Suppressor macrophage (primary cell): ENCODE measurements around the gene TFAP2D.
A peak's percentile ranks its signal among the peaks of the same experiment; 100 is the strongest.

Source experiments
- DNase-seq, 4 experiments: peaks; one replicate each; pipeline ENCODE4 v3.0.0-alpha.2; 2020 to 2022

Gene TFAP2D

GRCh38 chr6:50720623-50721022 is 7.3 kb downstream of the TFAP2D start:
- DNase-seq: peak in 1 of 4 experiments; percentile 1

GRCh38 chr6:50721978-50722377 is 8.7 kb downstream of the TFAP2D start:
- DNase-seq: no peak

- no peak for DNase-seq
Measured at GRCh38 chr6:50722829-50723554, 9.7 kb downstream of the TFAP2D start.

- DNase-seq: no peak
Measured at GRCh38 chr6:50724381-50725124, 11.2 kb downstream of the TFAP2D start.

GRCh38 chr6:50734488-50734887 is 21.2 kb downstream of the TFAP2D start:
- DNase-seq: no peak

- no peak for DNase-seq
Measured at GRCh38 chr6:50742161-50742560, 28.8 kb downstream of the TFAP2D start.

- no peak for DNase-seq
Measured at GRCh38 chr6:50744976-50745375, 31.6 kb downstream of the TFAP2D start.

- no peak for DNase-seq
Measured at GRCh38 chr6:50762798-50763197, 49.5 kb downstream of the TFAP2D start.

GRCh38 chr6:50778696-50779095 is 65.4 kb downstream of the TFAP2D start:
- DNase-seq: no peak

- DNase-seq: no peak
Measured at GRCh38 chr6:50780382-50780781, 67.1 kb downstream of the TFAP2D start.

GRCh38 chr6:50785921-50786320 is 72.6 kb downstream of the TFAP2D start:
- no peak for DNase-seq

GRCh38 chr6:50791900-50792508 is 78.7 kb downstream of the TFAP2D start:
- DNase-seq: peak; percentile 19 to 73 (median 52)

GRCh38 chr6:50792771-50793170 is 79.4 kb downstream of the TFAP2D start:
- DNase-seq: no peak

GRCh38 chr6:50795574-50795973 is 82.2 kb downstream of the TFAP2D start:
- DNase-seq: no peak

GRCh38 chr6:50804283-50804682 is 91.0 kb downstream of the TFAP2D start:
- DNase-seq: no peak

- no peak for DNase-seq
Measured at GRCh38 chr6:50807035-50807434, 93.7 kb downstream of the TFAP2D start.

GRCh38 chr6:50815436-50816114 is 102.2 kb downstream of the TFAP2D start:
- DNase-seq: peak; percentile 6 to 32 (median 24)

GRCh38 chr6:50816115-50816675 is 102.9 kb downstream of the TFAP2D start:
- DNase-seq: peak; percentile 78 to 89 (median 86)

GRCh38 chr6:50816947-50817645 is 103.8 kb downstream of the TFAP2D start:
- no peak for DNase-seq

- no peak for DNase-seq
Measured at GRCh38 chr6:50817646-50817950, 104.3 kb downstream of the TFAP2D start.

GRCh38 chr6:50818020-50818419 is 104.7 kb downstream of the TFAP2D start:
- DNase-seq: no peak

GRCh38 chr6:50818673-50819072 is 105.3 kb downstream of the TFAP2D start, which contains the start of gene TFAP2B:
TFAP2B (plus strand) TSS chr6:50818871; CDS start chr6:50818892, 21 bp downstream.
- no peak for DNase-seq
